Naive thymus-derived CD4-positive, alpha-beta T cell (primary cell): Measurements from ENCODE around the gene BROX. TPM values are rescaled to one million over a fixed set of nuclear protein-coding genes. Genes with fewer than 3 reads are reported as not detected.

ENCODE experiments used
- ATAC-seq: fragments of 150-1000 bp; cut with Tn5 transposase; 2 replicates; pipeline ENCODE4 v1.10.0; 2021; ENCODE audit warnings: mild to moderate bottlenecking, moderate library complexity
- CTCF ChIA-PET: fragments of 350-600 bp; sonication (Branson Sonifier 250); formaldehyde crosslinking; loops from one replicate; lab custom pipeline; 2021; ENCODE audit warnings: antibody characterized with exemption; lab: Charles Lee
- POLR2A ChIA-PET: fragments of 350-600 bp; sonication (Branson Sonifier 250); formaldehyde crosslinking; loops from one replicate; lab custom pipeline; 2021; ENCODE audit warnings: antibody characterized with exemption, inconsistent platforms; lab: Charles Lee
- DNase-seq, 9 donors: peaks; one replicate each; pipeline versions ENCODE4 v3.0.0 to v3.0.0-alpha.2; 2020 to 2022; ENCODE audit warnings: mixed read lengths in 1 of 9
- H3K27ac ChIP-seq: one replicate; pipeline ENCODE4 v1.7.0; 2013; ENCODE audit warnings: mild to moderate bottlenecking, low read depth, low read length, moderate library complexity
- H3K27me3 ChIP-seq, 2 donors: one replicate each; pipeline ENCODE4 v1.7.0; 2013; ENCODE audit warnings: low read length in 2 of 2, mild to moderate bottlenecking in 2 of 2, moderate library complexity in 2 of 2; ENCODE audit not compliant: control insufficient read depth in 2 of 2, insufficient read depth in 2 of 2
- H3K36me3 ChIP-seq, 3 experiments: 1 replicate in 2 of 3; 2 replicates in 1 of 3; pipeline ENCODE4 v1.7.0; 2013; ENCODE audit warnings: low read length in 3 of 3, mild to moderate bottlenecking in 3 of 3, moderate library complexity in 1 of 3; ENCODE audit not compliant: insufficient read depth in 3 of 3, control insufficient read depth in 2 of 3
- H3K4me1 ChIP-seq, 2 donors: one replicate each; pipeline ENCODE4 v1.7.0; 2013; ENCODE audit warnings: low read length in 2 of 2, mild to moderate bottlenecking in 2 of 2, moderate library complexity in 1 of 2; ENCODE audit not compliant: control insufficient read depth in 2 of 2, insufficient read depth in 2 of 2
- H3K4me3 ChIP-seq: 2 replicates; pipeline ENCODE4 v1.7.0; 2013; ENCODE audit warnings: mild to moderate bottlenecking, low read length
- H3K9me3 ChIP-seq, 3 experiments: 1 replicate in 2 of 3; 2 replicates in 1 of 3; pipeline ENCODE4 v1.7.0; 2013; ENCODE audit warnings: low read length in 3 of 3; ENCODE audit not compliant: control insufficient read depth in 2 of 3
- H3K27ac Mint-ChIP-seq, 9 donors: one replicate each; pipeline ENCODE4 v1.8.0; 2020 to 2022; ENCODE audit warnings: mixed read lengths in 9 of 9, mild to moderate bottlenecking in 8 of 9, moderate library complexity in 5 of 9, inconsistent platforms in 2 of 9
- H3K27me3 Mint-ChIP-seq, 5 donors: one replicate each; pipeline ENCODE4 v1.8.0; 2021 to 2022; ENCODE audit warnings: mixed read lengths in 5 of 5, mild to moderate bottlenecking in 1 of 5
- H3K36me3 Mint-ChIP-seq, 5 donors: one replicate each; pipeline ENCODE4 v1.8.0; 2020 to 2022; ENCODE audit warnings: mixed read lengths in 5 of 5, mild to moderate bottlenecking in 3 of 5, inconsistent platforms in 1 of 5
- H3K4me1 Mint-ChIP-seq, 7 donors: one replicate each; pipeline ENCODE4 v1.8.0; 2020 to 2022; ENCODE audit warnings: mixed read lengths in 7 of 7, mild to moderate bottlenecking in 3 of 7, inconsistent platforms in 1 of 7
- H3K4me3 Mint-ChIP-seq, 10 donors: one replicate each; pipeline ENCODE4 v1.8.0; 2020 to 2022; ENCODE audit warnings: mild to moderate bottlenecking in 10 of 10, mixed read lengths in 10 of 10, moderate library complexity in 6 of 10, inconsistent platforms in 2 of 10
- H3K9me3 Mint-ChIP-seq, 11 donors: one replicate each; pipeline ENCODE4 v1.8.0; 2020 to 2022; ENCODE audit warnings: mixed read lengths in 11 of 11, mild to moderate bottlenecking in 4 of 11, inconsistent platforms in 1 of 11, moderate library complexity in 1 of 11
- intact Hi-C, 2 donors: fragments of 100-400 bp; cut with micrococcal nuclease; formaldehyde crosslinking; loops; one replicate each; pipeline ENCODE4 v1.15.1; 2023
- polyA plus RNA-seq, 2 donors: library from polyadenylated mRNA; unstranded; fragments of 300-500 nt; fragmentation: Illumina TruSeq; gene quantifications; one replicate each; pipeline ENCODE4 v1.2.3, GENCODE V29; 2021
- total RNA-seq, 6 experiments: library from RNA in 5 of 6; stranded (reverse) in 5 of 6; gene quantifications; 1 replicate in 5 of 6; 2 replicates in 1 of 6; pipeline ENCODE4 v1.2.3 and lab custom pipeline; 2021 to 2026

Gene BROX
- total and polyA plus RNA-seq, 7 experiments from 2014 or later = 12.7 to 58.3 (median 48.8) TPM

- no peaks in the 10 kb centered on the region for H3K9me3 ChIP-seq
- peak; percentile 76 to 95 (median 93) for DNase-seq
- peak overlapping the region; percentile 92 to 100 (median 99) for H3K4me3 Mint-ChIP-seq
- H3K36me3 Mint-ChIP-seq = peaks cover 11 to 30% (median 19%) of the 10 kb centered on the region in 5 donors
- H3K4me1 Mint-ChIP-seq = peaks cover 37 to 69% (median 60%) of the 10 kb centered on the region in 7 donors
- peaks cover 11 to 21% of the 10 kb centered on the region in 2 donors for H3K4me1 ChIP-seq
- peak overlapping the region; percentile 99 for H3K4me3 ChIP-seq
- intact Hi-C loops = loop anchor here (1.0 to 10.0 kb wide), 23 partner anchors 8 to 1909 kb away; partner anchors contain the start of genes CNIH4 (in 2 of the 2), DEGS1 (in 2 of the 2), DISP1 (in 2 of the 2) and TAF1A (in 2 of the 2)
- H3K27ac Mint-ChIP-seq = peak overlapping the region; percentile 97 to 100 (median 99)
- H3K27me3 Mint-ChIP-seq = peaks cover 0 to 2% (median 0%) of the 10 kb centered on the region in 5 donors
- H3K36me3 ChIP-seq = peaks cover 0 to 26% (median 5%) of the 10 kb centered on the region in 3 experiments
- peak overlapping the region; percentile 100 for H3K27ac ChIP-seq
- peak; percentile 80 for ATAC-seq
- H3K27me3 ChIP-seq = no peaks in the 10 kb centered on the region
- CTCF ChIA-PET = interaction anchor here (0.6 to 1.9 kb wide), 10 partner anchors 8 to 1654 kb away, joined by 3 to 6 read pairs (median 3); no protein-coding TSS in a partner anchor
- H3K9me3 Mint-ChIP-seq = peaks cover 0 to 4% (median 0%) of the 10 kb centered on the region in 11 donors
- POLR2A ChIA-PET = interaction anchor here (0.6 to 2.5 kb wide), 46 partner anchors 8 to 1721 kb away, joined by 3 to 45 read pairs (median 4); partner anchors contain the start of genes DUSP10, FBXO28, NVL and TAF1A
These were observed 962 bp downstream of the BROX start for GRCh38 chr1:222713091-222713961.

DNA sequence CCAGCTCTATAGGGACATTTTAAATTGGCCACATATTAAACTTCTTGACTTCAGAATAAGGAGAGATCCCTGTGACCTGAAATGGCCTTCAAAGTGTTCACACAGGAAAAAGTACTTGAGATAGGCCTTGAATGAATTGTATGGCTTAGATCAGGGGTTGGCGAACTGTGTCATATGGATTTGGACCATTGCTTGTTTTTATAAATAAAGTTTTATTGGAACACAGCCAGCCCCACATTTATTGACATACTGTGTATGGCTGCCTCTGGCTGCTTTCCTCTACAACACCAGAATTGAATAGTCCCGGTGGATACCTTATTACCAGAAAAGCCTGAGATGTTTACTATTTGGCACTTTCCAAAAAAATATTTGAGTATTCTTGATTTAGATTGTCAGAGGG lies 4.0 kb downstream of the BROX start:
- H3K27me3 ChIP-seq = no peaks in the 10 kb centered on the region
- Mint-ChIP-seq H3K27me3 (peaks cover 0 to 2% (median 0%) of the 10 kb centered on the region in 5 donors), H3K27ac (peak overlapping the region in 4 of 9 donors; percentile 27 to 75 (median 36)), H3K36me3 (peaks cover 16 to 33% (median 26%) of the 10 kb centered on the region in 5 donors), H3K4me3 (peak overlapping the region in 1 of 10 donors; percentile 20), H3K4me1 (peaks cover 23 to 55% (median 46%) of the 10 kb centered on the region in 7 donors), H3K9me3 (peaks cover 0 to 4% (median 0%) of the 10 kb centered on the region in 11 donors)
- peaks cover 4 to 42% (median 21%) of the 10 kb centered on the region in 3 experiments for H3K36me3 ChIP-seq
- H3K4me1 ChIP-seq = peaks cover 0 to 9% of the 10 kb centered on the region in 2 donors
- no peak overlapping the region for H3K27ac ChIP-seq
- H3K9me3 ChIP-seq = no peaks in the 10 kb centered on the region
- POLR2A ChIA-PET = no interaction called here
- no peak overlapping the region for H3K4me3 ChIP-seq
- DNase-seq (no peak), ATAC-seq (no peak)
- intact Hi-C loops = loop anchor here in 1 of 2 donors (10.0 kb wide), 1 partner anchor 1468 kb away; the partner anchor contains the start of gene DEGS1
- CTCF ChIA-PET = interaction anchor here (0.7 kb wide), 1 partner anchor 642 kb away, joined by 3 read pairs; no protein-coding TSS in a partner anchor

DNA sequence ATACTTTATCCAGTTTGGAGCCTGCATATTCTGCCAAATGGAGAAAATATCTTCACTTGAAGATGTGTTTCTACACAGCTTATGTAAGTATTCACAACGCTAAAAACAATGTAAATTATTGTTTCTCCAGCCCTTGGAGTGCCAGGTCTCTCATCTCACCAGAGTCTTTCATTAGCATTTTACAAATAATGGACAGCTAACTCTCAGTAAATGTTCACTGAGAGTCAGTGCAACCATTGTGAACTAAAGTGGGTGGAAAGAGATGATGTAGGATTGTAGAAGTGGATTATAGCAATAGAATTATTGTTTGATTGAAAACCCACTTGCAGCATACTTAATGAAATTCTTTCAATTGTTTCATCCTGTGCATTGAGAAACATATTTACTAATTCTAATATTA lies 16.4 kb downstream of the BROX start:
- DNase-seq = no peak
- peaks cover 0 to 22% (median 4%) of the 10 kb centered on the region in 7 donors for H3K4me1 Mint-ChIP-seq
- no peak overlapping the region for H3K4me3 Mint-ChIP-seq
- no peak for ATAC-seq
- POLR2A ChIA-PET = interaction anchor here (1.5 kb wide), 1 partner anchor 16 kb away, joined by 6 read pairs; the partner anchor contains the start of genes AIDA and BROX
- no peaks in the 10 kb centered on the region for H3K27me3 ChIP-seq
- peaks cover 12 to 62% (median 33%) of the 10 kb centered on the region in 5 donors for H3K36me3 Mint-ChIP-seq
- H3K4me3 ChIP-seq = no peak overlapping the region
- H3K27me3 Mint-ChIP-seq = no peaks in the 10 kb centered on the region
- peaks cover 41 to 90% (median 53%) of the 10 kb centered on the region in 3 experiments for H3K36me3 ChIP-seq
- no peaks in the 10 kb centered on the region for H3K4me1 ChIP-seq
- peak overlapping the region in 2 of 9 donors; percentile 19 to 23 for H3K27ac Mint-ChIP-seq
- no peaks in the 10 kb centered on the region for H3K9me3 ChIP-seq
- no peaks in the 10 kb centered on the region for H3K9me3 Mint-ChIP-seq
- CTCF ChIA-PET = interaction anchor here (0.5 kb wide), 1 partner anchor 566 kb away, joined by 3 read pairs; no protein-coding TSS in a partner anchor
- H3K27ac ChIP-seq = no peak overlapping the region
- intact Hi-C loops = loop anchor here in 1 of 2 donors (1.0 kb wide), 1 partner anchor 23 kb away; no protein-coding TSS in a partner anchor

DNA sequence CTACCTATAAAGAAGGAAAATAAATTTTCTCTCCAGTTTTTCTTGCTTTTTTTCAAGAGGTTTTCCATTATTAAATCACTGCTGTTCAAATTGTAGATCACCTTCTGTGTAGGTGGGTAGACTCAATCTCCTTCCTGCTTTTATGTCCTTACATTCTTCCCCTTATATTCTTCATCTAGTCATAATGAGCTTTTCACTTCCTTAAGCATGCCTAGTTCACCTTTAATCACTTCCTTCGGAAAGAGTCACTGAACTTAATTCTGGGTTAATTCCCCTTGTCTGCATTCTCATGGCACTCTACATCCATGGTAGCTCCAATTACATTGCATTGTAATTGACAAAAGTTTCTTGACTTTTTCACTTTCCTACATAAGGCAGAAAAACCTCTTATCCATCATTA lies 18.5 kb downstream of the BROX start:
- CTCF ChIA-PET = no interaction called here

GRCh38 chr1:222732216-222733159 lies 20.1 kb downstream of the BROX start:
- H3K4me3 Mint-ChIP-seq = no peak overlapping the region
- ChIA-PET CTCF (interaction anchor here (1.1 kb wide), 2 partner anchors 142 to 269 kb away, joined by 3 read pairs; no protein-coding TSS in a partner anchor), POLR2A (interaction anchor here (2.2 kb wide), 1 partner anchor 20 kb away, joined by 6 read pairs; the partner anchor contains the start of genes AIDA and BROX)
- no peak overlapping the region for H3K27ac ChIP-seq
- peaks cover 34 to 67% (median 55%) of the 10 kb centered on the region in 3 experiments for H3K36me3 ChIP-seq
- DNase-seq = no peak
- no peaks in the 10 kb centered on the region for H3K27me3 Mint-ChIP-seq
- no peaks in the 10 kb centered on the region for H3K27me3 ChIP-seq
- intact Hi-C loops = no loop called here
- H3K4me1 ChIP-seq = no peaks in the 10 kb centered on the region
- peaks cover 0 to 22% (median 3%) of the 10 kb centered on the region in 7 donors for H3K4me1 Mint-ChIP-seq
- peaks cover 8 to 46% (median 24%) of the 10 kb centered on the region in 5 donors for H3K36me3 Mint-ChIP-seq
- H3K9me3 Mint-ChIP-seq = no peaks in the 10 kb centered on the region
- ATAC-seq = no peak
- H3K27ac Mint-ChIP-seq = peak overlapping the region in 7 of 9 donors; percentile 26 to 75 (median 53)
- H3K9me3 ChIP-seq = no peaks in the 10 kb centered on the region
- no peak overlapping the region for H3K4me3 ChIP-seq

More for the DNA sequence above, 18.5 kb downstream of the BROX start:
- Mint-ChIP-seq H3K36me3 (peaks cover 8 to 53% (median 24%) of the 10 kb centered on the region in 5 donors), H3K27me3 (no peaks in the 10 kb centered on the region), H3K27ac (peak overlapping the region in 6 of 9 donors; percentile 7 to 67 (median 60)), H3K4me3 (no peak overlapping the region), H3K4me1 (peaks cover 0 to 22% (median 3%) of the 10 kb centered on the region in 7 donors), H3K9me3 (no peaks in the 10 kb centered on the region)
- no peak overlapping the region for H3K4me3 ChIP-seq
- ATAC-seq (no peak), DNase-seq (no peak)
- H3K9me3 ChIP-seq = no peaks in the 10 kb centered on the region
- H3K27ac ChIP-seq = no peak overlapping the region
- intact Hi-C loops = no loop called here
- peaks cover 39 to 83% (median 58%) of the 10 kb centered on the region in 3 experiments for H3K36me3 ChIP-seq
- H3K4me1 ChIP-seq = no peaks in the 10 kb centered on the region
- POLR2A ChIA-PET = interaction anchor here (0.6 kb wide), 1 partner anchor 93 kb away, joined by 4 read pairs; no protein-coding TSS in a partner anchor
- no peaks in the 10 kb centered on the region for H3K27me3 ChIP-seq
